HG03045 (cell line): ENCODE data around the gene CTH.
"Not testable (repeated sequence)": the region's sequence is repeated elsewhere in the genome, so short reads cannot be mapped to it uniquely, and the experiment has no call there.

Experiments
- ATAC-seq: cut with Tn5 transposase; IDR thresholded peaks from one replicate; pipeline ENCODE4 v1.9.1; 2021; ENCODE audit warnings: mild to moderate bottlenecking, moderate library complexity; ENCODE audit not compliant: unreplicated experiment

CTH gene

GRCh38 chr1:70410604-70411359, at the start of gene CTH:
Gene CTH, plus strand, starts transcription at chr1:70411268. Its CDS starts 148 bp downstream, at chr1:70411416.
- peak; percentile 97 for ATAC-seq

- ATAC-seq, result no peak
Observed at GRCh38 chr1:70361727-70362398, 49.2 kb upstream of the CTH start.

- no peak for ATAC-seq
Observed at GRCh38 chr1:70364439-70364838, 46.6 kb upstream of the CTH start.

- ATAC-seq, result not testable (repeated sequence)
Observed at GRCh38 chr1:70366425-70366952, 44.6 kb upstream of the CTH start.

- not testable (repeated sequence) for ATAC-seq
Observed at GRCh38 chr1:70366997-70367396, 44.1 kb upstream of the CTH start.

DNA sequence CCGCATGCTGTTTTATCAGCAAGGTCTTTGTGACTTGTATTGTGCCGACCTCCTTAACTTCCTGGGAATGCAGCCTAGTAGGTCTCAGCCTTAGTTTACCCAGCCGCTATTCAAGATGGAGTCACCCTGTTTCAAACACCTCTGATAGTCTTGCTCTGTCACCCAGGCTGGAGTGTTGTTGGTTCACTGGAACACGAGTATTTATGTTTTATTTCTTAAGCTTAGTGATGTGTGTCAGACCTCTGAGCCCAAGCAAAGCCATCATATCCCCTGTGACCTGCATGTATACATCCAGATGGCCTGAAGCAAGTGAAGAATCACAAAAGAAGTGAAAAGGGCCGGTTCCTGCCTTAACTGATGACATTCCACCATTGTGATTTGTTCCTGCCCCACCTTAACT, 43.7 kb upstream of the CTH start:
- ATAC-seq, result not testable (repeated sequence)

GRCh38 chr1:70371586-70371985, 39.5 kb upstream of the CTH start:
- not testable (repeated sequence) for ATAC-seq

DNA sequence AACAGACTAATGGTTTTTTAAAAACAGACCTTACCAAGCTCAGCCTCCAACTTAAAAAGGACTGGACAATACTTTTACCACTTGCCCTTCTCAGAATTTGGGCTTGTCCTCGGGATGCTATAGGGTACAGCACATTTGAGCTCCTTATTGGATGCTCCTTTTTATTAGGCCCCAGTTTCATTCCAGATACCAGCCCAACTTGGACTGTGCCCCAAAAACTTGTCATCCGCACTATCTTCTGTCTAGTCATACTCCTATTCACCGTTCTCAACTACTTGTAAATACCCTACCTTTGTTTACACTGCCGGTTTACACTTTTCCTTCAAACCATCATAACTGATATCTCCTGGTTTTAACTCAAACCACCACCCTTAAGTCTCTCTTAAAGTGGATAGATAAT, 38.6 kb upstream of the CTH start:
- ATAC-seq, result no peak

GRCh38 chr1:70373580-70373979, 37.5 kb upstream of the CTH start:
- ATAC-seq, result not testable (repeated sequence)

DNA sequence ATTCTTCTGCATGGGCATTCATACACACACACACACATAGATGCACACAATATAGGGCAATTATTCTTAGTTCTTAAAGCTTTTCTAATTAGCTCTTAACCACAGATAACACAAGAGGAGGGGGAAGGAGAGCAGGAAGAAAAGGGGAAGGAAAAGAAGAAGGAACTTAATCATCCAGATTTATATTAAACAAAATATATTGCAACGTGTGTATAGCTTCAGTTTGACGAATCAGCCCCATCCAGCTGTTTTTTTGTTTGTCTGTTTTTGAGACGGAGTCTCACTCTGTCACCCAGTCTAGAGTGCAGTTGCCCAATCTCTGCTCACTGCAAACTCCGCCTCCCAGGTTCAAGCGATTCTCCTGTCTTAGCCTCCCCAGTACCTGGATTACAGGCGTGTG, 34.9 kb upstream of the CTH start:
- no peak for ATAC-seq

GRCh38 chr1:70382682-70383081, 28.4 kb upstream of the CTH start:
- no peak for ATAC-seq

- ATAC-seq, result no peak
Observed at GRCh38 chr1:70383483-70383882, 27.6 kb upstream of the CTH start.

- ATAC-seq, result no peak
Observed at GRCh38 chr1:70384542-70384941, 26.5 kb upstream of the CTH start.

- no peak for ATAC-seq
Observed at GRCh38 chr1:70385477-70385876, 25.6 kb upstream of the CTH start.

DNA sequence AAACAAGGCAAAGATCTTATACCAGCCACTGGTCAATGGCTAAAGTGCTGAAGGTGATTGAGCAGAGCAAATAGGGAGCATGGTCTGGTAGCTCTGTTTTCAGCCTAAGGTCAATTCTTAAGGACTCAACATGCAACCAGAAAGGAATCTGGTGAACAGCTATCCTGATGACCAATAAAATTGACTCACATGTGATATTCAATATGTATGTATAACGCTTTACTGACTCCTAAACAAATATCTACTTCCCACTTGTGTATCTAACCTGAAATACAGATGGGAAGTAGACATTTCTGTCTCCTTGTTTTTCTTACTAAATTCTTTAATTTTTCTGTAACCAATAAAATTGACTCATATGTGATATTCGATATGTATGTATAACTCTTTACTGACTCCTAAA, 24.9 kb upstream of the CTH start:
- no peak for ATAC-seq

GRCh38 chr1:70387507-70387906, 23.6 kb upstream of the CTH start:
- no peak for ATAC-seq

DNA sequence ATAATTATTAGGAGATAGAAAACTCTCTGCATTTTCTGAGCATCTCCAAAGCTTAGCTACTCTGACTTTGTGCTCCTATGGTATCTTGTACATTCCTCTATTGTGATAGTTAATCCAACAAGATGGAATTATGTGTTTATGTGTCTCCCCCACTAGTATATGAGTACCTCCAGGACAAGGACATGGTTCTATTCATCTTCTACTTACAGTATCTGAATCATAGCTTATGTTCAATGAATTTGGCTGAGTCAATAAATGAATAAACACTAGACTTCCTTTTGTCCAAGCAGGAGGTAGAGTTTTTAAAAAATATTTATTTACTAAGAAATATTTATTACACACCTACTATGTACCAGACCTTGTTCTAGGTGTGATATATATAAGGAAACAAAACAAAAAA, 18.4 kb upstream of the CTH start:
- ATAC-seq, result no peak

DNA sequence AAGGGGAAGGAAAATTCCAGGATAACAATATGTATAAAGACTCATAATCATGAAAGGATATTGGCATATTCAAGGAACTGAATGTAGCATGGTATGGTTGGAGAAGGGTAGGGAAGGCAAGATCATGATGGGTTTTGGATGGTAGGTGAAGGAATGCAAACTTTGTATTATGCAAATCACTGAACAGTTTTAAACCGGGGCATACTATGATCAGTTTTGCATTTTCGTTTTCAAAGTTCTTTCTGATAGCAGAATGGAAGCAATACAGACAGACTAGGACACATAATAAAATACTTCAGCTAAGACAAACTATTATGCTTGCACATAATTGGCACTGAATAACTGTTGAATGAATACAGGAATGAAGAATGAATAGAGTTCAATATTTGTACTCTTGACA, 14.5 kb upstream of the CTH start:
- ATAC-seq, result no peak

DNA sequence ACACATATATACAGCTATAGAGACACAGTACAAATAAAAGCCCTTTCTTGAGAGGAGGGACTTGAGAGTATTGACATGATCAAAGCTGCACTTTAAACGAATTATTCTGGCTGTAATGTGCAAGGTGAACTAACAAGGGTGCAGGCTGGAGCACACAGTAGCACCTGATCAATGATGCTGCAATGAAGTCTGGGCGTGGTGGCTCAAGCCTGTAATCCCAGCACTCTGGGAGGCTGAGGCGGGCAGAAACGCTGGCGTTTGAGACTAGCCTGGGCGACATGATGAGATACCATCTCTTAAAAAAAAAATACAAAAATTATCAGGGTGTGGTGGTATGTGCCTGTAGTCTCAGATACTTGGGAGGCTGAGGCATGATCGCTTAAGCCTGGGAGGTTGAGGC, 14.1 kb upstream of the CTH start:
- ATAC-seq, result no peak

DNA sequence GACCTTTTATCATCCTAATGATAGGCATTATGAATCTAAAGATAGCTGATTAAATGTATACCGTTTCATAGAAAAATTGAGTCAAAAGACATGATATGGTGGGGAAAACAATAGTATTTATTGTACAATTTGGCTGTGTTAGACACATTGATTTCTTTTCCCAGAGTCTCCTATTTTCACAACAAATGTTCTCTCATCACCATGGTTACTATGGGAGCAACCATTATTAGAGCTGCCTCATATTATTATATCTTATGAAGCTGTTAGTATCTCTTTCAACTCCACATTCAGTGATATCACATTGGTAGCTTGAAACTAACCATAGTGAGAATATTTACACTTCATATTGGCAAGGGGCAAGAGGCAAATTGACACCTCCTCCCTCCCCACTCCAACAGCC, 10.7 kb upstream of the CTH start:
- ATAC-seq, result no peak

DNA sequence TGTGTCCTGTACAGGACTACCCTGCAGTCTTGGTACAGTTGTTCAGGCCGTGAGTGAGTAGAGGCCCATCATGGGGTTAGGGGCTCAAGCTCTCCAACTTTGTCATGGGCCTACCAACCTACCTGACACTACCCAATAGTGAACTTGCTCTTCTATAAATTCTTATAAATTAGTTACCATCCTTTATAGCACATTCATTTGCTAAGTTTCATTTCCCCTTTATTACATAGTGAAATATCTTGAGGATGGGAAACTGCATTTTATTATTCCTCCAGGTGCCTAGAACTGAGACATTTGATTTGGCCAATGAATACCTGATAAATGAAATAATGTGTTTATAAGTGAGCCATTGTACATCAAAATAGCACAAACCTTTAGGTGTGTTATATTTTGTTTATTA, 9.1 kb upstream of the CTH start:
- no peak for ATAC-seq

- no peak for ATAC-seq
Observed at GRCh38 chr1:70403759-70404158, 7.3 kb upstream of the CTH start.
